ENCODE data around the gene CALCOCO1. TPM values are rescaled to one million over a fixed set of nuclear protein-coding genes. Genes with fewer than 3 reads are reported as not detected.
A peak's percentile ranks its signal among the peaks of the same experiment; 100 is the strongest.

CALCOCO1 gene
- total RNA-seq, 4 donors from 2014 or later = 29.5 to 159 (median 52.2) TPM

GRCh38 chr12:53759261-53759660 lies 32.0 kb upstream of the CALCOCO1 start:
- no peak for DNase-seq
- Histone ChIP-seq H3K4me3 (no peak overlapping the region), H3K36me3 (no peaks in the 10 kb centered on the region), H3K27me3 (peaks cover 0 to 99% (median 3%) of the 10 kb centered on the region in 4 donors), H3K4me1 (peaks cover 0 to 16% (median 4%) of the 10 kb centered on the region in 3 donors), H3K9me3 (no peaks in the 10 kb centered on the region), H3K27ac (no peak overlapping the region)
- WGBS, 2 donors = 78 to 79% methylated on average over 2 of the region's 2 CpGs
- TF ChIP-seq POLR2A (IDR thresholded peaks at IDR 0.05) = no peak
- intact Hi-C loops (cut with DNase I) = no loop called here

GRCh38 chr12:53758730-53759103 lies 31.5 kb upstream of the CALCOCO1 start:
- peaks cover 0 to 99% (median 3%) of the 10 kb centered on the region in 4 donors for H3K27me3 ChIP-seq
- H3K4me3 ChIP-seq = no peak overlapping the region
- H3K36me3 ChIP-seq = no peaks in the 10 kb centered on the region
- H3K9me3 ChIP-seq = no peaks in the 10 kb centered on the region
- WGBS, 2 donors = 49 to 51% methylated on average over 8 of the region's 8 CpGs
- no peak overlapping the region for H3K27ac ChIP-seq
- peaks cover 0 to 17% (median 4%) of the 10 kb centered on the region in 3 donors for H3K4me1 ChIP-seq
- intact Hi-C loops (cut with DNase I) = no loop called here
- no peak for TF ChIP-seq POLR2A (IDR thresholded peaks at IDR 0.05)
- TF ChIP-seq CTCF (IDR thresholded peaks at IDR 0.05) = no peak
- no peak for DNase-seq

- 53 to 64% methylated on average over 6 to 7 of the region's 7 CpGs for WGBS, 2 donors
- peaks cover 0 to 99% (median 3%) of the 10 kb centered on the region in 4 donors for H3K27me3 ChIP-seq
- no peaks in the 10 kb centered on the region for H3K9me3 ChIP-seq
- H3K36me3 ChIP-seq = no peaks in the 10 kb centered on the region
- H3K4me1 ChIP-seq = peaks cover 0 to 17% (median 4%) of the 10 kb centered on the region in 3 donors
- no peak overlapping the region for H3K4me3 ChIP-seq
- intact Hi-C loops (cut with DNase I) = no loop called here
- no peak for DNase-seq
- no peak overlapping the region for H3K27ac ChIP-seq
- TF ChIP-seq POLR2A (IDR thresholded peaks at IDR 0.05) (no peak), CTCF (IDR thresholded peaks at IDR 0.05) (no peak)
Measured at GRCh38 chr12:53758081-53758729, 31.0 kb upstream of the CALCOCO1 start.

- Histone ChIP-seq H3K36me3 (no peaks in the 10 kb centered on the region), H3K27me3 (peaks cover 0 to 100% (median 3%) of the 10 kb centered on the region in 4 donors), H3K4me3 (peak overlapping the region in 1 of 4 donors; percentile 44), H3K27ac (peak overlapping the region in 1 of 4 donors; percentile 28), H3K9me3 (no peaks in the 10 kb centered on the region), H3K4me1 (peaks cover 0 to 17% (median 4%) of the 10 kb centered on the region in 3 donors)
- DNase-seq = no peak
- 15 to 26% methylated on average over 6 to 14 of the region's 17 CpGs for WGBS, 2 donors
- intact Hi-C loops (cut with DNase I) = no loop called here
- TF ChIP-seq POLR2A (IDR thresholded peaks at IDR 0.05) = no peak
- TF ChIP-seq CTCF (IDR thresholded peaks at IDR 0.05) = peak; percentile 75 to 89 (median 82)
Measured at GRCh38 chr12:53757101-53757770, 30.0 kb upstream of the CALCOCO1 start.

- Histone ChIP-seq H3K4me1 (peaks cover 5 to 24% (median 9%) of the 10 kb centered on the region in 3 donors), H3K4me3 (peak overlapping the region in 1 of 4 donors; percentile 44), H3K27ac (peak overlapping the region in 1 of 4 donors; percentile 28), H3K36me3 (no peaks in the 10 kb centered on the region), H3K27me3 (peaks cover 0 to 100% (median 3%) of the 10 kb centered on the region in 4 donors), H3K9me3 (no peaks in the 10 kb centered on the region)
- DNase-seq = no peak
- intact Hi-C loops (cut with DNase I) = no loop called here
- no peak for TF ChIP-seq POLR2A (IDR thresholded peaks at IDR 0.05)
- no peak for TF ChIP-seq CTCF (IDR thresholded peaks at IDR 0.05)
- 81 to 86% methylated on average over 5 of the region's 5 CpGs for WGBS, 2 donors
Measured at GRCh38 chr12:53756300-53757100, 29.2 kb upstream of the CALCOCO1 start.
